Ishikawa (cell line): ENCODE results near the gene CABP4.

Source experiments
- CEBPB ChIP-seq: IDR thresholded peaks from 2 replicates; pipeline ENCODE4 v1.6.1; 2012
- CREB1 ChIP-seq: IDR thresholded peaks from 2 replicates; pipeline ENCODE4 v1.6.1; 2012; ENCODE audit warnings: low read depth
- EGR1 ChIP-seq: IDR thresholded peaks from 2 replicates; pipeline ENCODE4 v1.6.1; 2012
- EP300 ChIP-seq: IDR thresholded peaks from 2 replicates; pipeline ENCODE4 v1.6.1; 2012; ENCODE audit warnings: borderline replicate concordance
- FOXM1 ChIP-seq: IDR thresholded peaks from 2 replicates; pipeline ENCODE4 v1.6.1; 2012; ENCODE audit warnings: low read depth, borderline replicate concordance
- NFIC ChIP-seq: IDR thresholded peaks from 2 replicates; pipeline ENCODE4 v1.6.1; 2012
- RAD21 ChIP-seq: IDR thresholded peaks from 2 replicates; pipeline ENCODE4 v1.6.1; 2012; ENCODE audit warnings: low read depth
- TAF1 ChIP-seq: IDR thresholded peaks from 2 replicates; pipeline ENCODE4 v1.6.1; 2012; ENCODE audit warnings: low read depth, mild to moderate bottlenecking
- TCF12 ChIP-seq: IDR thresholded peaks from 2 replicates; pipeline ENCODE4 v1.6.1; 2012; ENCODE audit warnings: low read depth
- TEAD4 ChIP-seq: IDR thresholded peaks from 2 replicates; pipeline ENCODE4 v1.6.1; 2012
- YY1 ChIP-seq: IDR thresholded peaks from 2 replicates; pipeline ENCODE4 v1.6.1; 2012; ENCODE audit warnings: low read depth
- ZBTB7A ChIP-seq: IDR thresholded peaks from 2 replicates; pipeline ENCODE4 v1.6.1; 2012; ENCODE audit warnings: low read depth
- TF ChIP-seq, protein P1 (sequence below): IDR thresholded peaks from 2 replicates; pipeline ENCODE4 v1.6.1; 2012
- TF ChIP-seq, protein P2 (sequence below): IDR thresholded peaks from 2 replicates; pipeline ENCODE4 v1.6.1; 2012
- TF ChIP-seq, protein P3 (sequence below): IDR thresholded peaks from 2 replicates; pipeline ENCODE4 v1.6.1; 2012; ENCODE audit warnings: low read depth, mild to moderate bottlenecking

CABP4 gene

DNA sequence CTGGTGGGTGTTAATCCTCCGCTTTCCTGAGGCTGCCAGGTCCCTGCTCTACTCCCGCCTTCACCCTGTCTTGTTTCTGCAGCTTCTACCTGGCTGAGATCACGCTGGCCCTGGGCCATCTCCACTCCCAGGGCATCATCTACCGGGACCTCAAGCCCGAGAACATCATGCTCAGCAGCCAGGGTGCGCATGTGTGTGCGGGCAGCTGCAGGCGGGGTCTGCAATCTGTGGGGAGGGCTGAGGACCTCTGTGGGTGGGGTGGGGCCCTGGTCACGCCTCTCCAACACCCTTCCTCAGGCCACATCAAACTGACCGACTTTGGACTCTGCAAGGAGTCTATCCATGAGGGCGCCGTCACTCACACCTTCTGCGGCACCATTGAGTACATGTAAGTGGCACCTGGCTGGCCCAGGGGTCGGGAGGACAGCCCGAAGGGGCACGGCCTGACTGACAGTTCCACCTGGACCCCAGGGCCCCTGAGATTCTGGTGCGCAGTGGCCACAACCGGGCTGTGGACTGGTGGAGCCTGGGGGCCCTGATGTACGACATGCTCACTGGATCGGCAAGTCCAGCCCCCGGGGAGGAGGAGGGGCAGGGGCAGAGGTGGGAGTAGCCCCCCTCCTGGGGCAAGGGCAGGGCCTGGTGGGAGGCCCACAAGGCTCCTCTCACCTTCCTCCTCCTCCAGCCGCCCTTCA, 22.4 kb upstream of the CABP4 start:
- TF ChIP-seq NFIC (no peak), CEBPB (no peak)

DNA sequence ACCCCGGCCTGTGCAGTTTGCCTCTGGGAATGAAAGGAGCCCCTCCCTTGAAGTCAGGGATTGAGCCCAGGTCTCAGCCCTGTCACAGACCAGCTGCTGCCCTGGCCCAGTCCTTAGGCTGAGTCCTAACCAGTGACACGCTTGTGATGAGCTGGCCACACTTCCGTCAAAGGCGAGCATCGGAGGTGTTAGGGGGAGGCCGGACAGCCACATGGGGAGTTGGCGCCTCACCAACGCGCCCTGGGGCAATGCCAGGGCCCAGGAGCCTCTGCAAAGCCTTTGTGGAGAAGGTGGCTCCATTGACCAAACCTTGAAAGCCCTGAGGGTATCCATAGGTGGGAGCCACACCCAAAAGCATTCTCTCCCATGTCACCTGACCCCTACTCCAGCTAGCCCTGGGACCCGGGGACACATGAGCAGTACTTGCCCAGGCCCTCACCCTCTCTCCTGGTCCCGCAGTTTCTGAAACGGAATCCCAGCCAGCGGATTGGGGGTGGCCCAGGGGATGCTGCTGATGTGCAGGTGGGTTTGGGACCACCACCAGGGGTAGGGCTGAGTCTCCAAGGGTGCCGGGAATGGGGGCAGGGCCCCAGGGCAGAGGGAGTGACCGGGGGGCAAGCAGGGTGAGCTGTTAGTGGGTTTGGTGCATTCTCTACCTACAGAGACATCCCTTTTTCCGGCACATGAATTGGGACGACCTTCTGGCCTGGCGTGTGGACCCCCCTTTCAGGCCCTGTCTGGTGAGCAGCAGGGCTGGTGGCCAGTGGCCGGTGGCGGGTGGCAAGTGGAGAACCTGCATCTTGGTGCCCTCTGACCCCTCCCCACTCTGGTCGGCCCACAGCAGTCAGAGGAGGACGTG, 21.4 kb upstream of the CABP4 start:
- TF ChIP-seq TAF1, result no peak
- TF ChIP-seq YY1, result no peak
- TF ChIP-seq, protein P1, sequence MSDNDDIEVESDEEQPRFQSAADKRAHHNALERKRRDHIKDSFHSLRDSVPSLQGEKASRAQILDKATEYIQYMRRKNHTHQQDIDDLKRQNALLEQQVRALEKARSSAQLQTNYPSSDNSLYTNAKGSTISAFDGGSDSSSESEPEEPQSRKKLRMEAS, result no peak
- no peak for TF ChIP-seq TEAD4
- TF ChIP-seq RAD21, result no peak
- no peak for TF ChIP-seq CEBPB
- TF ChIP-seq ZBTB7A, result no peak
- no peak for TF ChIP-seq NFIC
- TF ChIP-seq, protein P2, sequence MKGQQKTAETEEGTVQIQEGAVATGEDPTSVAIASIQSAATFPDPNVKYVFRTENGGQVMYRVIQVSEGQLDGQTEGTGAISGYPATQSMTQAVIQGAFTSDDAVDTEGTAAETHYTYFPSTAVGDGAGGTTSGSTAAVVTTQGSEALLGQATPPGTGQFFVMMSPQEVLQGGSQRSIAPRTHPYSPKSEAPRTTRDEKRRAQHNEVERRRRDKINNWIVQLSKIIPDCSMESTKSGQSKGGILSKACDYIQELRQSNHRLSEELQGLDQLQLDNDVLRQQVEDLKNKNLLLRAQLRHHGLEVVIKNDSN, result no peak
- TF ChIP-seq, protein P3, sequence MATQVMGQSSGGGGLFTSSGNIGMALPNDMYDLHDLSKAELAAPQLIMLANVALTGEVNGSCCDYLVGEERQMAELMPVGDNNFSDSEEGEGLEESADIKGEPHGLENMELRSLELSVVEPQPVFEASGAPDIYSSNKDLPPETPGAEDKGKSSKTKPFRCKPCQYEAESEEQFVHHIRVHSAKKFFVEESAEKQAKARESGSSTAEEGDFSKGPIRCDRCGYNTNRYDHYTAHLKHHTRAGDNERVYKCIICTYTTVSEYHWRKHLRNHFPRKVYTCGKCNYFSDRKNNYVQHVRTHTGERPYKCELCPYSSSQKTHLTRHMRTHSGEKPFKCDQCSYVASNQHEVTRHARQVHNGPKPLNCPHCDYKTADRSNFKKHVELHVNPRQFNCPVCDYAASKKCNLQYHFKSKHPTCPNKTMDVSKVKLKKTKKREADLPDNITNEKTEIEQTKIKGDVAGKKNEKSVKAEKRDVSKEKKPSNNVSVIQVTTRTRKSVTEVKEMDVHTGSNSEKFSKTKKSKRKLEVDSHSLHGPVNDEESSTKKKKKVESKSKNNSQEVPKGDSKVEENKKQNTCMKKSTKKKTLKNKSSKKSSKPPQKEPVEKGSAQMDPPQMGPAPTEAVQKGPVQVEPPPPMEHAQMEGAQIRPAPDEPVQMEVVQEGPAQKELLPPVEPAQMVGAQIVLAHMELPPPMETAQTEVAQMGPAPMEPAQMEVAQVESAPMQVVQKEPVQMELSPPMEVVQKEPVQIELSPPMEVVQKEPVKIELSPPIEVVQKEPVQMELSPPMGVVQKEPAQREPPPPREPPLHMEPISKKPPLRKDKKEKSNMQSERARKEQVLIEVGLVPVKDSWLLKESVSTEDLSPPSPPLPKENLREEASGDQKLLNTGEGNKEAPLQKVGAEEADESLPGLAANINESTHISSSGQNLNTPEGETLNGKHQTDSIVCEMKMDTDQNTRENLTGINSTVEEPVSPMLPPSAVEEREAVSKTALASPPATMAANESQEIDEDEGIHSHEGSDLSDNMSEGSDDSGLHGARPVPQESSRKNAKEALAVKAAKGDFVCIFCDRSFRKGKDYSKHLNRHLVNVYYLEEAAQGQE, result no peak
- no peak for TF ChIP-seq EGR1
- TF ChIP-seq EP300, result no peak

DNA sequence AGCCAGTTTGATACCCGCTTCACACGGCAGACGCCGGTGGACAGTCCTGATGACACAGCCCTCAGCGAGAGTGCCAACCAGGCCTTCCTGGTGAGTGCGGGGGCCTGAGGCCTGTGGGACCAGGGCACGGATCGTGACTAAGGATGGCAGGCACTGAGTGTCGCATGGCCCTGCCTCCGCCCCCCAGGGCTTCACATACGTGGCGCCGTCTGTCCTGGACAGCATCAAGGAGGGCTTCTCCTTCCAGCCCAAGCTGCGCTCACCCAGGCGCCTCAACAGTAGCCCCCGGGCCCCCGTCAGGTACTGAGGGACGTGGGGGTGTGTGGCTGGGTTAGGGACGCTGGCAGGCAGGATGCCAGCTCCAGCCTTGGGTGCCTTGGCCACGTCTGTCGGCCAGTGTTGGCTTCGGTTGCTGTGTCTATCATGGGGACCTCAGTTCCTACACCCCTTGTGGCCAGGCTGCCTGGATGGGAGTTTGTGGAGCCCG, 20.7 kb upstream of the CABP4 start:
- TF ChIP-seq CEBPB (no peak), ZBTB7A (no peak), TAF1 (no peak), CREB1 (no peak), NFIC (no peak), EP300 (no peak), TCF12 (no peak), EGR1 (no peak), RAD21 (no peak), FOXM1 (no peak), YY1 (no peak), TEAD4 (no peak)
- TF ChIP-seq, protein P1, result no peak
- TF ChIP-seq, protein P3, result no peak
- TF ChIP-seq, protein P2, result no peak

DNA sequence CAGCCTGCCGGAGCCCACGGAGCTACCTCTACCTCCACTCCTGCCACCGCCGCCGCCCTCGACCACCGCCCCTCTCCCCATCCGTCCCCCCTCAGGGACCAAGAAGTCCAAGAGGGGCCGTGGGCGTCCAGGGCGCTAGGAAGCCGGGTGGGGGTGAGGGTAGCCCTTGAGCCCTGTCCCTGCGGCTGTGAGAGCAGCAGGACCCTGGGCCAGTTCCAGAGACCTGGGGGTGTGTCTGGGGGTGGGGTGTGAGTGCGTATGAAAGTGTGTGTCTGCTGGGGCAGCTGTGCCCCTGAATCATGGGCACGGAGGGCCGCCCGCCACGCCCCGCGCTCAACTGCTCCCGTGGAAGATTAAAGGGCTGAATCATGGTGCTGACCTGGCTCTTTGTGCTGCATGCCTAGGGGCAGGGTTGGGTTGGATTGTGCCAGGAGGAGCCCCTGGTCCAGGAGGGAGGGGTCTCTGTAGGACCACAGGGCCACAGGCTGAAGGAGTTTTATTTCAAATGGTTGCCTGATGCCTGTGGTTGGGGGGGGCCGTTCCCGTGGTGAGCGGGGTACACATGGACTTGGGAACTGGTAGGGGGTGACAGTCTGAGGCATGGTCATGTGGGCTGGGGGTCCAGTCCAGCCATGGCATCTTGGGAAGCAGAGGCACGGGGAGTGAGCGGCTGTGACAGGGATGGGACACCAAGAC, 20.0 kb upstream of the CABP4 start:
- TF ChIP-seq ZBTB7A (no peak), FOXM1 (no peak), CREB1 (no peak), EGR1 (no peak), NFIC (no peak), CEBPB (no peak), TEAD4 (no peak), RAD21 (no peak), TAF1 (no peak), YY1 (no peak), EP300 (no peak), TCF12 (no peak)
- TF ChIP-seq, protein P1, result no peak
- TF ChIP-seq, protein P2, result no peak
- TF ChIP-seq, protein P3, result no peak
